Measurements from ENCODE around the gene BRPF3.

The BRPF3 gene

GRCh38 chr6:36272234-36272633 is 75.7 kb downstream of the BRPF3 start:
- no peak for DNase-seq

- no peak for DNase-seq
Observed at GRCh38 chr6:36273067-36273466, 76.5 kb downstream of the BRPF3 start.

- no peak for DNase-seq
Observed at GRCh38 chr6:36273802-36274514, 77.4 kb downstream of the BRPF3 start.

GRCh38 chr6:36276581-36277536 is 80.3 kb downstream of the BRPF3 start:
- no peak for DNase-seq

GRCh38 chr6:36277946-36278470 is 81.5 kb downstream of the BRPF3 start:
- DNase-seq = no peak

GRCh38 chr6:36280467-36280866 is 83.9 kb downstream of the BRPF3 start:
- no peak for DNase-seq

- DNase-seq = no peak
Observed at GRCh38 chr6:36280983-36281382, 84.4 kb downstream of the BRPF3 start.
